Right lobe of liver (tissue), 6 donors: ENCODE measurements around the gene STK38L. TPM values are rescaled to one million over a fixed set of nuclear protein-coding genes. Genes with fewer than 3 reads are reported as not detected.

Source experiments
- ATAC-seq, 4 donors: fragments of 200-7000 bp; cut with Tn5 transposase; one replicate each; pipeline ENCODE4 v1.9.1; 2020; ENCODE audit warnings: mild to moderate bottlenecking in 4 of 4, moderate library complexity in 4 of 4
- DNase-seq, 3 donors: peaks; one replicate each; pipeline ENCODE4 v3.0.0-alpha.2; 2020
- H3K27ac ChIP-seq, 3 donors: fragments of 200-600 bp; one replicate each; pipeline ENCODE4 v1.8.0; 2022
- H3K27me3 ChIP-seq, 2 donors: fragments of 200-600 bp; one replicate each; pipeline ENCODE4 v1.8.0; 2022
- H3K36me3 ChIP-seq, 4 donors: fragments of 200-600 bp; sonication (generic) in 1 of 4; one replicate each; pipeline versions ENCODE4 v1.5.1 to v1.8.0; 2017 to 2022; ENCODE audit warnings: control low read depth in 1 of 4
- H3K4me1 ChIP-seq, 4 donors: fragments of 200-600 bp; sonication (generic) in 1 of 4; one replicate each; pipeline versions ENCODE4 v1.5.1 to v1.8.0; 2017 to 2022; ENCODE audit warnings: control low read depth in 1 of 4
- H3K4me3 ChIP-seq, 3 donors: fragments of 200-600 bp; one replicate each; pipeline ENCODE4 v1.8.0; 2022
- H3K9me3 ChIP-seq, 4 donors: fragments of 200-600 bp; sonication (generic) in 1 of 4; one replicate each; pipeline versions ENCODE4 v1.5.1 to v1.8.0; 2017 to 2022; ENCODE audit warnings: control low read depth in 1 of 4
- POLR2A ChIP-seq: fragments of 450-650 bp; IDR thresholded peaks from one replicate; pipeline ENCODE4 v1.6.1; 2017; ENCODE audit warnings: antibody characterized with exemption, mild to moderate bottlenecking
- WGBS: methylation state at CpG from one replicate; pipeline ENCODE4 v1.1.6; 2018; ENCODE audit warnings: low coverage, low lambda C conversion rate; ENCODE audit not compliant: insufficient coverage; ENCODE audit errors: missing lambda C conversion rate; 5-methylcytosine and 5-hydroxymethylcytosine counted together
- intact Hi-C, 2 donors: fragments of 100-400 bp; cut with DNase I; formaldehyde crosslinking; loops; one replicate each; pipeline versions ENCODE4 v1.11.2 to v1.14.1; 2022
- total RNA-seq, 6 experiments: library from RNA; depleted of rRNA in 2 of 6; stranded (reverse); fragments of >200 nt in 2 of 6; fragmentation: NEBNext Ultra II Directional in 3 of 6; extraction: Animal tissue kit (Norgen Biotek cat#: 25700) in 3 of 6; gene quantifications; one replicate each; pipeline versions ENCODE4 v1.1.0 to v1.2.4, GENCODE V29; 2016 to 2023
- TF ChIP-seq, protein P1 (sequence below), 4 donors: fragments of 200-600 bp in 3 of 4; fragments of 450-650 bp in 1 of 4; IDR thresholded peaks; one replicate each; pipeline versions ENCODE4 v1.5.1 to v1.8.0; 2016 to 2022; ENCODE audit warnings: antibody characterized with exemption in 4 of 4, mild to moderate bottlenecking in 2 of 4
- donor health status: DM: no; HTN: yes; CAD: no.
- donor health status: DM: no; HTN: no; CAD: no.
- donor health status: DM: no; HTN: no; CAD: no.
- donor health status: DM: no; HTN: yes; CAD: no.
- donor health status: DM: no; HTN: yes; CAD: no.

Gene STK38L
- total RNA-seq, 6 experiments from 2014 or later = 6.0 to 18.1 (median 7.3) TPM

DNA sequence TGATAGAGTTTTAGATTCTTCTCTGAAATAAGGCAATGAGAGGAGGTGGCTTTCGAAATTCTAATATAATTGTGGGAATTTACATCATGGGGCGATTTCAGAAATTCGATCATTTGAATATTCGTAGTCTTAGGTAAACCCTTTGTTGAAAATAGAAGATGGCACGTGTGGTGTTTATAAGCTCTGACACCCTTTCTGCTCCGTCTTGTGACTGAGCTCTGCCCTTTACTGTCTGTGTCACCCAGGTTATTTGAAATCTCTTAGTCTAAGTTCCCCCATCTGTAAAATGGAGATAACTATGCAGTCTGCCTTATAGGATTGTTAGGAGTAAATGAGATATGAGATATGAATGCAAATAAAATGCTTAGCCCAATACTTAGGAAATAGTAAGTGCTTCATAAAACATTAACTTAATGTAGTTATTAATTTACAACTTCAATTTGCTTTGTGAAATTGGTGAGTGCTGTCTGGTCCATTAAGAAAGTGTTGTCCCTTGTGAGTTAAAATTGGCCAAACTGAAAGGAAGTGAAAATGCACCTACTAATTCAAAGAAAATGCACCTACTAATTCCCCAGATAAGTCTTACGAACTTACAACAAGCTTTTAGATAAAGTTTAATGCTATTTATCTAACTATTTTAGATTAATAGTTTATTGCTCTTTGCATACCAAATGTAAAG, 90.1 kb downstream of the STK38L start:
- ATAC-seq = peak in 1 of 4 donors; percentile 10
- Histone ChIP-seq H3K4me3 (peak overlapping the region; percentile 60 to 66 (median 63)), H3K27ac (peak overlapping the region in 2 of 3 donors; percentile 84 to 85), H3K36me3 (no peaks in the 10 kb centered on the region), H3K27me3 (no peaks in the 10 kb centered on the region), H3K4me1 (peaks cover 0 to 24% (median 3%) of the 10 kb centered on the region in 4 donors), H3K9me3 (no peaks in the 10 kb centered on the region)
- no peak for TF ChIP-seq POLR2A
- TF ChIP-seq, protein P1, sequence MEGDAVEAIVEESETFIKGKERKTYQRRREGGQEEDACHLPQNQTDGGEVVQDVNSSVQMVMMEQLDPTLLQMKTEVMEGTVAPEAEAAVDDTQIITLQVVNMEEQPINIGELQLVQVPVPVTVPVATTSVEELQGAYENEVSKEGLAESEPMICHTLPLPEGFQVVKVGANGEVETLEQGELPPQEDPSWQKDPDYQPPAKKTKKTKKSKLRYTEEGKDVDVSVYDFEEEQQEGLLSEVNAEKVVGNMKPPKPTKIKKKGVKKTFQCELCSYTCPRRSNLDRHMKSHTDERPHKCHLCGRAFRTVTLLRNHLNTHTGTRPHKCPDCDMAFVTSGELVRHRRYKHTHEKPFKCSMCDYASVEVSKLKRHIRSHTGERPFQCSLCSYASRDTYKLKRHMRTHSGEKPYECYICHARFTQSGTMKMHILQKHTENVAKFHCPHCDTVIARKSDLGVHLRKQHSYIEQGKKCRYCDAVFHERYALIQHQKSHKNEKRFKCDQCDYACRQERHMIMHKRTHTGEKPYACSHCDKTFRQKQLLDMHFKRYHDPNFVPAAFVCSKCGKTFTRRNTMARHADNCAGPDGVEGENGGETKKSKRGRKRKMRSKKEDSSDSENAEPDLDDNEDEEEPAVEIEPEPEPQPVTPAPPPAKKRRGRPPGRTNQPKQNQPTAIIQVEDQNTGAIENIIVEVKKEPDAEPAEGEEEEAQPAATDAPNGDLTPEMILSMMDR (IDR thresholded peaks at IDR 0.05) = no peak
- DNase-seq = no peak
- 35% methylated on average over 7 of the region's 7 CpGs for WGBS
- intact Hi-C loops = no loop called here

DNA sequence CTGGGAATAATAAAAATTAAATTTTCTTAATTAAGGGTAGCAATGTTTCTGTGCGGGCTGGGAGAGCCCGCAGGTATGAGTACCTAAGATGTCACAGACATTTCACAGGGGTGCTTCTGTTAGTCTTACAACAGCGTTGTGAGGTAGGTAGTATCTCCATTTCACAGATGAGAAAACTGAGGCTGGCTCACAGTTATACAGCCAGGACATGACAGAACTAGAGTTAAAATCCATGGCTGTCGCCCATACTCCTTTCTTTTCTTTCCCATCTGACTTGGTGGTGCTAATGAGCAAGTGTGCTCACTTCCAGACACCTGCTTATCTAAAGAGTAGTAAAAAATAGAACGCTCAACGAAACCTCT, 90.6 kb downstream of the STK38L start:
- intact Hi-C loops = no loop called here
- DNase-seq (no peak), ATAC-seq (no peak)
- no peaks in the 10 kb centered on the region for H3K9me3 ChIP-seq
- WGBS = 89% methylated on average over 5 of the region's 6 CpGs
- H3K4me1 ChIP-seq = peaks cover 0 to 24% (median 3%) of the 10 kb centered on the region in 4 donors
- TF ChIP-seq POLR2A = no peak
- TF ChIP-seq, protein P1 (IDR thresholded peaks at IDR 0.05) = no peak
- H3K4me3 ChIP-seq = no peak overlapping the region
- no peaks in the 10 kb centered on the region for H3K36me3 ChIP-seq
- no peaks in the 10 kb centered on the region for H3K27me3 ChIP-seq
- H3K27ac ChIP-seq = peak overlapping the region in 2 of 3 donors; percentile 84 to 85

DNA sequence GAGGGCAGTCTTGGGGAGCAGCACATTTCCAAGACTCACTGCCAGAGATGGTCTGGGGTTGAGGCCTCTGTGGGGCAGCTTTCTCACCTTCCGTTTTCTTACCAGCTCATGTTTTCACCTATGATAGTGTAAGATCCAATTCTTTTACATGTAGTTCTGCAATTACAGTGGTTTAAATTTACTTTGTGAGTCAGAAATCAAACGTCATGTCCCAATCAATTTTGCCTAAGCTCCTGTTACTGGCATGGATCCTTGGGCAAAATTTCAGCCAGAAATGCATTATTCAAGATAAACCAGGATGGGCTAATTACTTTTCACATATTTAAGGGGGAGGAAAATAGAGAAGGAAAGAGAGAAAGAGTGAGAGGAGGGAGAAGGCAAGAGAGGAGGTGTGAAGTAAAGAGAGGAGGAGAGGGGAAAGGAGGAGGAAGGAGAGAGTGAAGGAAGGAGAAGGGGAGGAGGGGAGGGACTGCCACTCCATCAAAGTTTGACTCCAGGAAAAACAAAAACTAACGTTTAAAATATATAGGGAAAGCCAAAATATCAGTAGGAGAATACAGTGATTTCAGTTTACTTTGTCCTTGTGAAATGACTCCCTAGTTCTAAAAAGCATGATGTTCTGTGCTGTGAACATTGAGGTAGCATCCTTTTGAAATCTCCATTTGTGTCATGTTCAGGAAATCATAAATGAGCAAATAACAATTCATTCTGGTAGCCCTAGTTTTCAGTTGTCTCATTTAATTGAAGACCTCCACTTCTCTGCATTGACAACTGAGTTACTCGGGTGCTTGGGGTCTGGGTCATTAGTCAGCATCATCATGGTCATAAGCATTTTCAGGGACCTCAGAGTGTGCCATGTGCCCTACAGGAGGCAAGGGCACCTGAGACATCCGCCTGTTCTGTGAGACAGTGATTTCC, 91.5 kb downstream of the STK38L start:
- Histone ChIP-seq H3K4me1 (peaks cover 0 to 24% (median 3%) of the 10 kb centered on the region in 4 donors), H3K4me3 (no peak overlapping the region), H3K27me3 (no peaks in the 10 kb centered on the region), H3K36me3 (no peaks in the 10 kb centered on the region), H3K27ac (peak overlapping the region in 2 of 3 donors; percentile 84 to 85), H3K9me3 (no peaks in the 10 kb centered on the region)
- ATAC-seq = peak in 3 of 4 donors; percentile 4 to 36 (median 26)
- intact Hi-C loops = no loop called here
- no peak for TF ChIP-seq POLR2A
- TF ChIP-seq, protein P1 (IDR thresholded peaks at IDR 0.05) = no peak
- 40% methylated on average over 4 of the region's 5 CpGs for WGBS
- DNase-seq = no peak

DNA sequence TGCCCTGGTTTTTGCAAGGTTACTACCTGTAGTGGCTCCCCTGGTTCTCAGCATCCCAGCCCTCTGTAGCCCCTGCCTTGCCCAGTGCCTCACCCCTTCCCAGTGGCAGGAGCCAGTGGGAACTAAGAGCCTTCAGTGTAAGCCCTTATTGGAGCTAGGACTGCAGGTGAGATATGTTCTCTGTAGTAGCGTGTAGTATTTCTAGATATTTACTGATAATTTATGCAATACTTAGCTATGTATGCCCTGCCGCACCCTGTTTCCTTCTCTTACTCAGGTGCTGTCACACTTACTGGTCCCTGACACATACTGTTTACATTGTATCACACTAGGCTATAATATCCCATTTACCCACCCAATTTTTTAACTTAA, 92.2 kb downstream of the STK38L start:
- Histone ChIP-seq H3K4me1 (peaks cover 0 to 24% (median 3%) of the 10 kb centered on the region in 4 donors), H3K4me3 (no peak overlapping the region), H3K27ac (peak overlapping the region in 1 of 3 donors; percentile 44), H3K36me3 (no peaks in the 10 kb centered on the region), H3K27me3 (no peaks in the 10 kb centered on the region), H3K9me3 (no peaks in the 10 kb centered on the region)
- intact Hi-C loops = no loop called here
- ATAC-seq (no peak), DNase-seq (no peak)
- TF ChIP-seq POLR2A = no peak
- TF ChIP-seq, protein P1 (IDR thresholded peaks at IDR 0.05) = no peak
- WGBS = 92% methylated on average over 2 of the region's 2 CpGs
